Fibroblast of villous mesenchyme (primary cell): Measurements from ENCODE around the gene NUP88. TPM values are rescaled to one million over a fixed set of nuclear protein-coding genes. Genes with fewer than 3 reads are reported as not detected.

ENCODE experiments used
- DNase-seq: peaks from one replicate; pipeline ENCODE4 v3.0.0-alpha.2; 2010; ENCODE audit warnings: low read depth
- H3K4me3 ChIP-seq: 2 replicates; pipeline ENCODE4 v1.5.1; 2011; ENCODE audit warnings: low read depth, mild to moderate bottlenecking, low read length
- total RNA-seq: library from RNA; depleted of rRNA; stranded (reverse); fragments of >200 nt; gene quantifications from 2 replicates; pipeline ENCODE4 v1.2.3, GENCODE V29; 2012
- TF ChIP-seq, protein P1 (sequence below): IDR thresholded peaks from 2 replicates; pipeline ENCODE4 v1.5.1; 2012; ENCODE audit warnings: low read depth, mild to moderate bottlenecking, low read length; ENCODE audit not compliant: insufficient read depth

The NUP88 gene
- total RNA-seq, 1 donor, result 106 TPM

GRCh38 chr17:5419959-5420653 lies 644 bp upstream of the NUP88 start, which contains the start of gene RPAIN:
Gene RPAIN (plus strand): TSS chr17:5420182. CDS start chr17:5420211, 29 bp downstream.
- no peak for DNase-seq
- H3K4me3 ChIP-seq, result peak within 1 kb of the TSS; percentile 85
- TF ChIP-seq, protein P1, sequence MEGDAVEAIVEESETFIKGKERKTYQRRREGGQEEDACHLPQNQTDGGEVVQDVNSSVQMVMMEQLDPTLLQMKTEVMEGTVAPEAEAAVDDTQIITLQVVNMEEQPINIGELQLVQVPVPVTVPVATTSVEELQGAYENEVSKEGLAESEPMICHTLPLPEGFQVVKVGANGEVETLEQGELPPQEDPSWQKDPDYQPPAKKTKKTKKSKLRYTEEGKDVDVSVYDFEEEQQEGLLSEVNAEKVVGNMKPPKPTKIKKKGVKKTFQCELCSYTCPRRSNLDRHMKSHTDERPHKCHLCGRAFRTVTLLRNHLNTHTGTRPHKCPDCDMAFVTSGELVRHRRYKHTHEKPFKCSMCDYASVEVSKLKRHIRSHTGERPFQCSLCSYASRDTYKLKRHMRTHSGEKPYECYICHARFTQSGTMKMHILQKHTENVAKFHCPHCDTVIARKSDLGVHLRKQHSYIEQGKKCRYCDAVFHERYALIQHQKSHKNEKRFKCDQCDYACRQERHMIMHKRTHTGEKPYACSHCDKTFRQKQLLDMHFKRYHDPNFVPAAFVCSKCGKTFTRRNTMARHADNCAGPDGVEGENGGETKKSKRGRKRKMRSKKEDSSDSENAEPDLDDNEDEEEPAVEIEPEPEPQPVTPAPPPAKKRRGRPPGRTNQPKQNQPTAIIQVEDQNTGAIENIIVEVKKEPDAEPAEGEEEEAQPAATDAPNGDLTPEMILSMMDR, result no peak

- peak overlapping the region; percentile 85 for H3K4me3 ChIP-seq
- TF ChIP-seq, protein P1, result no peak
- DNase-seq, result peak; percentile 55
These were observed 555 bp downstream of the NUP88 start for GRCh38 chr17:5418858-5419355.

DNA sequence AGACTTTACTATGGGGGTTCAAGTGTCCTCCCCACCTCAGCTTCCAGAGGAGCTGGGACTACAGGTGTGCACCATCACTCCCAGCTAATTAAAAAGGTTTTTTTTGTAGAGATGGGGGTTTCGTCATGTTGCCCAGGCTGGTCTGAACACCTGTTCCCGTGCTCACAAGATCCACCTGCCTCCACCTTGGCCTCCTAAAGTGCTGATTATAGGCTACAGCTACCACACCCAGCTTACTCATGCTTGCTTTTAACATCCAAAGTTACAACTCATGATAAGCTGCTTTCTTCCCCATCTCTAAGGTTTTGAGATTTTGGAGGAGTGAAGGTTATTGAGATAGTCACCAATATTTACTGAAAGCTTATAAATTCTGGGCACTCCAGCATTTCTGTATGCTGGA lies 2.6 kb downstream of the NUP88 start:
- H3K4me3 ChIP-seq, result no peak overlapping the region
- TF ChIP-seq, protein P1, result no peak
- DNase-seq, result no peak

- peak; percentile 96 for DNase-seq
- H3K4me3 ChIP-seq, result no peak overlapping the region
- TF ChIP-seq, protein P1, result no peak
These were observed 5.8 kb downstream of the NUP88 start for GRCh38 chr17:5413682-5414081.

GRCh38 chr17:5410594-5411272 lies 8.7 kb downstream of the NUP88 start:
- H3K4me3 ChIP-seq, result no peak overlapping the region
- no peak for DNase-seq
- TF ChIP-seq, protein P1, result no peak

GRCh38 chr17:5408186-5408585 lies 11.3 kb downstream of the NUP88 start:
- DNase-seq, result no peak
- TF ChIP-seq, protein P1, result no peak
- no peak overlapping the region for H3K4me3 ChIP-seq
